ENCODE results near the gene RAB10.

Gene RAB10

GRCh38 chr2:26067186-26067974 lies 33.5 kb downstream of the RAB10 start:
- Histone ChIP-seq H3K27me3 (ENCODE audit: insufficient read depth, insufficient read length) (no peaks in the 10 kb centered on the region), H3K9me3 (ENCODE audit: insufficient read depth, low read length) (no peaks in the 10 kb centered on the region), H3K9ac (ENCODE audit: insufficient read length, low read depth) (no peak overlapping the region), H3K4me3 (ENCODE audit: insufficient read length, low read depth) (no peak overlapping the region), H3K36me3 (ENCODE audit: insufficient read depth, insufficient read length, low read length) (peaks cover 5% of the 10 kb centered on the region), H3K4me1 (ENCODE audit: insufficient read depth, insufficient read length) (no peaks in the 10 kb centered on the region)
- DNase-seq (ENCODE audit: low read depth, low spot score): no peak
- TF ChIP-seq YY1 (IDR thresholded peaks at IDR 0.05; ENCODE audit: insufficient read depth, insufficient read length): no peak
- no peak for TF ChIP-seq ZNF274 (IDR thresholded peaks at IDR 0.05; ENCODE audit: low read depth, low read length)

GRCh38 chr2:26067980-26068507 lies 34.2 kb downstream of the RAB10 start:
- peaks cover 4% of the 10 kb centered on the region for H3K36me3 ChIP-seq (ENCODE audit: insufficient read depth, insufficient read length, low read length)
- no peaks in the 10 kb centered on the region for H3K27me3 ChIP-seq (ENCODE audit: insufficient read depth, insufficient read length)
- no peaks in the 10 kb centered on the region for H3K9me3 ChIP-seq (ENCODE audit: insufficient read depth, low read length)
- TF ChIP-seq SUZ12 (IDR thresholded peaks at IDR 0.05; ENCODE audit: extremely low read depth, insufficient read depth, insufficient read length): no peak
- TF ChIP-seq YY1 (IDR thresholded peaks at IDR 0.05; ENCODE audit: insufficient read depth, insufficient read length): no peak
- TF ChIP-seq ZNF274 (IDR thresholded peaks at IDR 0.05; ENCODE audit: low read depth, low read length): no peak
- no peak overlapping the region for H3K9ac ChIP-seq (ENCODE audit: insufficient read length, low read depth)
- no peak overlapping the region for H3K4me3 ChIP-seq (ENCODE audit: insufficient read length, low read depth)
- no peaks in the 10 kb centered on the region for H3K4me1 ChIP-seq (ENCODE audit: insufficient read depth, insufficient read length)
- no peak for DNase-seq (ENCODE audit: low read depth, low spot score)

GRCh38 chr2:26068602-26069298 lies 34.9 kb downstream of the RAB10 start:
- peak; percentile 13 for DNase-seq (ENCODE audit: low read depth, low spot score)
- Histone ChIP-seq H3K4me1 (ENCODE audit: insufficient read depth, insufficient read length) (no peaks in the 10 kb centered on the region), H3K4me3 (ENCODE audit: insufficient read length, low read depth) (no peak overlapping the region), H3K9me3 (ENCODE audit: insufficient read depth, low read length) (no peaks in the 10 kb centered on the region), H3K27me3 (ENCODE audit: insufficient read depth, insufficient read length) (no peaks in the 10 kb centered on the region), H3K36me3 (ENCODE audit: insufficient read depth, insufficient read length, low read length) (no peaks in the 10 kb centered on the region), H3K9ac (ENCODE audit: insufficient read length, low read depth) (no peak overlapping the region)
- TF ChIP-seq SUZ12 (IDR thresholded peaks at IDR 0.05; ENCODE audit: extremely low read depth, insufficient read depth, insufficient read length) (no peak), YY1 (IDR thresholded peaks at IDR 0.05; ENCODE audit: insufficient read depth, insufficient read length) (no peak), ZNF274 (IDR thresholded peaks at IDR 0.05; ENCODE audit: low read depth, low read length) (no peak)

GRCh38 chr2:26070730-26071129 lies 36.8 kb downstream of the RAB10 start:
- DNase-seq (ENCODE audit: low read depth, low spot score): no peak
- H3K4me1 ChIP-seq (ENCODE audit: insufficient read depth, insufficient read length): no peaks in the 10 kb centered on the region
- no peaks in the 10 kb centered on the region for H3K9me3 ChIP-seq (ENCODE audit: insufficient read depth, low read length)
- no peak overlapping the region for H3K9ac ChIP-seq (ENCODE audit: insufficient read length, low read depth)
- H3K27me3 ChIP-seq (ENCODE audit: insufficient read depth, insufficient read length): no peaks in the 10 kb centered on the region
- no peak overlapping the region for H3K4me3 ChIP-seq (ENCODE audit: insufficient read length, low read depth)
- no peak for TF ChIP-seq SUZ12 (IDR thresholded peaks at IDR 0.05; ENCODE audit: extremely low read depth, insufficient read depth, insufficient read length)
- TF ChIP-seq ZNF274 (IDR thresholded peaks at IDR 0.05; ENCODE audit: low read depth, low read length): no peak
- no peak for TF ChIP-seq YY1 (IDR thresholded peaks at IDR 0.05; ENCODE audit: insufficient read depth, insufficient read length)
- no peaks in the 10 kb centered on the region for H3K36me3 ChIP-seq (ENCODE audit: insufficient read depth, insufficient read length, low read length)

GRCh38 chr2:26072925-26073768 lies 39.3 kb downstream of the RAB10 start:
- TF ChIP-seq ZNF274 (IDR thresholded peaks at IDR 0.05; ENCODE audit: low read depth, low read length): no peak
- TF ChIP-seq YY1 (IDR thresholded peaks at IDR 0.05; ENCODE audit: insufficient read depth, insufficient read length): no peak
- no peak for TF ChIP-seq SUZ12 (IDR thresholded peaks at IDR 0.05; ENCODE audit: extremely low read depth, insufficient read depth, insufficient read length)
- H3K36me3 ChIP-seq (ENCODE audit: insufficient read depth, insufficient read length, low read length): no peaks in the 10 kb centered on the region
- H3K4me3 ChIP-seq (ENCODE audit: insufficient read length, low read depth): no peak overlapping the region
- no peak for DNase-seq (ENCODE audit: low read depth, low spot score)
- no peaks in the 10 kb centered on the region for H3K4me1 ChIP-seq (ENCODE audit: insufficient read depth, insufficient read length)
- H3K9ac ChIP-seq (ENCODE audit: insufficient read length, low read depth): no peak overlapping the region
- no peaks in the 10 kb centered on the region for H3K27me3 ChIP-seq (ENCODE audit: insufficient read depth, insufficient read length)
- no peaks in the 10 kb centered on the region for H3K9me3 ChIP-seq (ENCODE audit: insufficient read depth, low read length)

- Histone ChIP-seq H3K4me1 (ENCODE audit: insufficient read depth, insufficient read length) (no peaks in the 10 kb centered on the region), H3K27me3 (ENCODE audit: insufficient read depth, insufficient read length) (no peaks in the 10 kb centered on the region), H3K9me3 (ENCODE audit: insufficient read depth, low read length) (no peaks in the 10 kb centered on the region), H3K36me3 (ENCODE audit: insufficient read depth, insufficient read length, low read length) (no peaks in the 10 kb centered on the region), H3K4me3 (ENCODE audit: insufficient read length, low read depth) (no peak overlapping the region), H3K9ac (ENCODE audit: insufficient read length, low read depth) (no peak overlapping the region)
- no peak for DNase-seq (ENCODE audit: low read depth, low spot score)
- TF ChIP-seq YY1 (IDR thresholded peaks at IDR 0.05; ENCODE audit: insufficient read depth, insufficient read length) (no peak), SUZ12 (IDR thresholded peaks at IDR 0.05; ENCODE audit: extremely low read depth, insufficient read depth, insufficient read length) (no peak), ZNF274 (IDR thresholded peaks at IDR 0.05; ENCODE audit: low read depth, low read length) (no peak)
Observed at GRCh38 chr2:26073830-26074229, 39.9 kb downstream of the RAB10 start.

Data from NT2/D1 (cell line).